Testis (tissue), 2 donors: ENCODE measurements around the gene SGO1.

ENCODE experiments used
- POLR2A ChIP-seq: fragments of 450-650 bp; IDR thresholded peaks from one replicate; pipeline ENCODE4 v1.6.1; 2017; ENCODE audit warnings: antibody characterized with exemption, mild to moderate bottlenecking, moderate library complexity
- TF ChIP-seq, protein P1 (sequence below), 3 experiments: fragments of 450-650 bp in 2 of 3; fragments of 200-600 bp in 1 of 3; sonication (generic) in 1 of 3; IDR thresholded peaks; one replicate each; pipeline ENCODE4 v1.5.1; 2016 to 2019; ENCODE audit warnings: antibody characterized with exemption in 3 of 3, mild to moderate bottlenecking in 2 of 3, moderate library complexity in 1 of 3

DNA sequence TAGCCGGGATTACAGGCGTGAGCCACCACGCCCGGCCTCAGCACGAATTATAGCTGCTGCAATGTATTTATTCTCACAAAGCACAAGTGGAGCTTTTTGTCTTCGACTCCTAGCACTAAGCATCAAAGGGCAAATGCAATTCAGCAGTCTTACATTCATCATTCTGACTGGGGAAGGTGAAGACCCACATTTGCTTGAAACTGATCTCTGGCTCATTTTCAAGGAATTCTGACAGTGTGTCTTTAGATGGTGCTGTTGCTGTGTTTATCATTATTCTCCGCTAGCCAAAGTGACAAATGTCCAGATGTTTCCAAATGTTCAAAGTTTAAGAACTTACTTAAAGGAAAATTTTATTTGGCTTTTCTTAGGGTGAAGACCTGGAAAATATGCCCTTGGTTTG is 55.9 kb downstream of the SGO1 start:
- TF ChIP-seq POLR2A: no peak
- TF ChIP-seq, protein P1, sequence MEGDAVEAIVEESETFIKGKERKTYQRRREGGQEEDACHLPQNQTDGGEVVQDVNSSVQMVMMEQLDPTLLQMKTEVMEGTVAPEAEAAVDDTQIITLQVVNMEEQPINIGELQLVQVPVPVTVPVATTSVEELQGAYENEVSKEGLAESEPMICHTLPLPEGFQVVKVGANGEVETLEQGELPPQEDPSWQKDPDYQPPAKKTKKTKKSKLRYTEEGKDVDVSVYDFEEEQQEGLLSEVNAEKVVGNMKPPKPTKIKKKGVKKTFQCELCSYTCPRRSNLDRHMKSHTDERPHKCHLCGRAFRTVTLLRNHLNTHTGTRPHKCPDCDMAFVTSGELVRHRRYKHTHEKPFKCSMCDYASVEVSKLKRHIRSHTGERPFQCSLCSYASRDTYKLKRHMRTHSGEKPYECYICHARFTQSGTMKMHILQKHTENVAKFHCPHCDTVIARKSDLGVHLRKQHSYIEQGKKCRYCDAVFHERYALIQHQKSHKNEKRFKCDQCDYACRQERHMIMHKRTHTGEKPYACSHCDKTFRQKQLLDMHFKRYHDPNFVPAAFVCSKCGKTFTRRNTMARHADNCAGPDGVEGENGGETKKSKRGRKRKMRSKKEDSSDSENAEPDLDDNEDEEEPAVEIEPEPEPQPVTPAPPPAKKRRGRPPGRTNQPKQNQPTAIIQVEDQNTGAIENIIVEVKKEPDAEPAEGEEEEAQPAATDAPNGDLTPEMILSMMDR (IDR thresholded peaks at IDR 0.05): no peak
